HuH-7 (cell line): ENCODE measurements around the gene TBC1D17.

Source experiments
- DNase-seq: peaks from one replicate; pipeline ENCODE4 v3.0.0; 2011; ENCODE audit warnings: low spot score

Gene TBC1D17

GRCh38 chr19:49877020-49877878 lies at the start of gene TBC1D17, which contains the start of gene AKT1S1:
TSS of gene TBC1D17 (plus strand) at chr19:49877702. CDS start at chr19:49877724, 22 bp downstream.
TSS of gene AKT1S1 (minus strand) at chr19:49877355. CDS start at chr19:49873295, 4,060 bp downstream.
- peak; percentile 99 for DNase-seq

- no peak for DNase-seq
Observed at GRCh38 chr19:49829200-49829599, 48.3 kb upstream of the TBC1D17 start.

- DNase-seq: no peak
Observed at GRCh38 chr19:49829721-49830120, 47.8 kb upstream of the TBC1D17 start.

DNA sequence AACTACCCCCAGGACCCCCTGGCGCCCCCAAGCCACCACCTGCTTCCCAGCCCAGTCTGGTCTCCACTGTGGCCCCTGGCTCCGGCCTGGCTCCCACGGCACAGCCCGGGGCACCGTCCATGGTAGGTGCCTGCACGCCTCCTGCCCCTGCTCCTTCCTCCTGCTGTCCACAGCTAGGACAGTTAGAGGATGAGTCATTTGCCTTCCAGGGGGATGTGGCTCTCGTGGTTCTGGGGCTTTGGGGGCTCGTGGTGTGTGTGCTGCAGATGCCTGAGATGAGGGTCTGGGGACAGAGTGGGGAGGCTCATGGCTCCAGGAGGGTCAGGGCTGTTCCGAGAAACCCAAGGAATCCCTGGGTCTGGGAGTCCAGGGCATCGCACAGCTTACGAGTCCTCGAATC lies 46.7 kb upstream of the TBC1D17 start:
- DNase-seq: no peak

DNA sequence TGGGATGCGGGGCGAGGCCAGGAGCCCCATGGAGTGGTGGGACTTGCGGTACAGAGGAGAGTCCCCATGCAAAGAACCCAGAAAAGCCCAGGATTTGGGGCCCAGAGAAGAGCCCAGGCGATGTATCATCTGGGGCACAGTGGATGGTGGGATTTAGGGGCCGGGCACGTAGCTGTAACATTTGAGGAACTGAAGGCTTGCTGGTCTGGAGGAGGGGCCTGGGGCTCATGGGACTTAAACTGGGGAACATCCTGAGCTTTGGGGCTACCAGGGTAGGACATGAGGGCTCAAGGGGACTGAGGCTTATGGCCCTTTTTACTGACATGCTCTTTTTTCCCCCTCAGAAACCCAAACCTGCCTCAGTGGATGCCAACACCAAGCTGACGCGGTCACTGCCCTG lies 45.9 kb upstream of the TBC1D17 start:
- DNase-seq: no peak

DNA sequence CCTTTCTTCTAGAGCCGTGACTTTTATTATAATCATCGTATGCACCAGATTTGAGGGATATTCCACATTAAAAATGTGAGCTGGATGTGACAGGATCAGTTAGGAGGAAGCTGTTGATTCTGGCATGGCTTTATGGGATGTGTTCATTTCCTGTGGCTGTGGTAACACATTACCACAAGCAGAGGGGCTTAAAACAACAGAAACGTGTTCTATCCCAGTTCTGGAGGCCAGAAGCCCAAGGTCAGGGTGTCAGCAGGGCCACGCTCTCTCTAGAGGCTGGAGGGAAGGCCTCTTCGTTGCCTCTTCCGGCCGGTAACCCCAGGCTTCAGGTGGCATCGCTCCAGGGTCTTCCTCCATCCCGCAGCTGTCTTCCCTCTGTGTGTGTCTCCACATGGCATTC lies 44.9 kb upstream of the TBC1D17 start:
- no peak for DNase-seq

GRCh38 chr19:49833599-49833998 lies 43.9 kb upstream of the TBC1D17 start:
- no peak for DNase-seq

- no peak for DNase-seq
Observed at GRCh38 chr19:49835562-49835961, 41.9 kb upstream of the TBC1D17 start.

DNA sequence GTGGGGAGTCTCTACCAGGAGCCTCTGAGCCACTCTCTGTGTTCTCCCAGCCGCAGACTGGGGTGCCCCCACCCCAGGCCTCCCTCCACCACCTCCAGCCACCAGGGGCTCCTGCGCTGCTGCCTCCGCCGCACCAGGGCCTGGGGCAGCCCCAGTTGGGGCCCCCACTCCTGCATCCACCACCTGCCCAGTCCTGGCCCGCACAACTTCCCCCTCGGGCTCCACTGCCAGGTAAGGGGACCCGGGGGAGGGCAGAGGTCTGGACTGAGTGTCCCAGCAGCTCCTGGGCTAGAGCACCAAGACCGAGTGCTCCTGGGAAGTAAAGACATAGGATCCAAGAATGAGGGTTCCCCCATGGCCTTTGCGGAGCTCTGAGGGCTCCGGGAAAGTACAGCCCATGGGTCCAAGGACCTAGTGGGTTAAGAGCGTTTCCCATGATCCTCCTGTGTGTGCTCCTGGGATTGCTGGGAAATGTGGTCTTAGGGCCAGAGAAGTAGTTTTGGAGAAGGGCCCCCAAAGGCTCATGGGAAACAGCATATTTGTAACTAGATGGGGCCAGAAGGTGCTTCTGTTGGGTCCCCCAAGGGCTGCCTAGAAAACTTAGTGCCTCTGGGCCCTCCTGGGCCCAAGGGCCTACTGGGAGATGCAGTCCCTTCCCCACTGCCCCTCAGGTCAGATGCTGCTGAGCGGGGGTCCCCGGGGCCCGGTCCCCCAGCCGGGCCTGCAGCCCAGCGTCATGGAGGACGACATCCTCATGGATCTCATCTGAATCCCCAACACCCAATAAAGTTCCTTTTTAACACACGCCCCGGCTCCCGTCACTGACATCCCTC lies 41.1 kb upstream of the TBC1D17 start:
- DNase-seq: no peak

- no peak for DNase-seq
Observed at GRCh38 chr19:49837009-49837310, 40.5 kb upstream of the TBC1D17 start.

- DNase-seq: no peak
Observed at GRCh38 chr19:49837425-49837824, 40.1 kb upstream of the TBC1D17 start.

- DNase-seq: no peak
Observed at GRCh38 chr19:49838885-49839588, 38.5 kb upstream of the TBC1D17 start.

DNA sequence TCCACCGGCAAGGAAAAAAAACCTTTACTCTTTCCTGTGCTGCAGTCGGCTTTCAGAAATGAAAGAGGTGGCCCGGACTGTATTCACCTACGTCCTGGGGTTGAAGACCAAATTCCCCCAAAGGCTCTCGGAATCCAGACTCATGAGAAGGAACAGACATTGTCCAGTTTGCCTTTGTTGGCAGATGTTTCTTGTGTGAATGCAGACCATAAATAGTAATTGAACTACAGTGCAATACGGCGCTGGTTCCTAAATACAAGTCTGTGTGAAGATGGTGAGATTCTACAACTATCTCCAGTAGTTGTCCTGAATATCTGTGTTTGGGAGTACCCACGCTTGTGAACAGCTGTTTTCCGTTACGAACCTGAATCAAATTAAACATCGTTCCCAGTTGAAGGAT lies 37.8 kb upstream of the TBC1D17 start:
- no peak for DNase-seq

- DNase-seq: no peak
Observed at GRCh38 chr19:49840321-49840720, 37.2 kb upstream of the TBC1D17 start.

- DNase-seq: no peak
Observed at GRCh38 chr19:49840736-49841249, 36.7 kb upstream of the TBC1D17 start.

DNA sequence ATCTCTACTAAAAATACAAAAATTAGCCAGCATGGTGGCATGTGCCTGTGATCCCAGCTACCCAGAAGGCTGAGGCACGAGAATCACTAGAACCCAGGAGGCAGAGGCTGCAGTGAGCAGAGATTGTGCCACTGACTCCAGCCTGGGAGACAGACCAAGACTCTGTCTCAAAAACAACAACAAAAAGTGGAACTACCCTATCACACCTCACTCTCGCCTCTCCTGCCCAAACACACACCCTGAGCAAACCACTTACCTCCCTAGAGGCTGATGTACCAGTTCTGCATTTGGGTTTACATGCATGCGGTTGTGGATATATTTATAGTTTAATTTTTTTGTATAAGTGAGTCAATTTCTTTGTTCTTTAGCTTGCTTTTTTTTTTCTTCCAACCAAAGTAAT lies 34.2 kb upstream of the TBC1D17 start:
- DNase-seq: no peak

- DNase-seq: peak; percentile 38
Observed at GRCh38 chr19:49844138-49845095, 33.1 kb upstream of the TBC1D17 start.

- no peak for DNase-seq
Observed at GRCh38 chr19:49845414-49845813, 32.1 kb upstream of the TBC1D17 start.

GRCh38 chr19:49846408-49846807 lies 31.1 kb upstream of the TBC1D17 start:
- no peak for DNase-seq

- DNase-seq: no peak
Observed at GRCh38 chr19:49847731-49848696, 29.5 kb upstream of the TBC1D17 start.
